Thoracic aorta (tissue), 2 donors: ENCODE results near the gene FOXP1. TPM values are rescaled to one million over a fixed set of nuclear protein-coding genes. Genes with fewer than 3 reads are reported as not detected.
A peak's percentile ranks its signal among the peaks of the same experiment; 100 is the strongest.

Source experiments
- ATAC-seq: fragments of 150-250 bp; one replicate; pipeline ENCODE4 v1.8.0; 2017; ENCODE audit warnings: low read depth; ENCODE audit not compliant: insufficient number of reproducible peaks, low FRiP score
- DNase-seq: peaks from one replicate; pipeline ENCODE4 v3.0.0-alpha.2; 2020; ENCODE audit warnings: low spot score
- H3K27ac ChIP-seq, 2 donors: fragments of 200-600 bp; sonication (generic); 1 replicate in 1 of 2; 2 replicates in 1 of 2; pipeline ENCODE4 v1.5.1; 2016; ENCODE audit warnings: mild to moderate bottlenecking in 2 of 2, moderate library complexity in 2 of 2
- H3K27me3 ChIP-seq: fragments of 200-600 bp; sonication (generic); replicated peaks from 2 replicates; pipeline ENCODE4 v1.6.0; 2016; ENCODE audit warnings: mild to moderate bottlenecking; ENCODE audit not compliant: insufficient read depth
- H3K36me3 ChIP-seq: fragments of 200-600 bp; sonication (generic); one replicate; pipeline ENCODE4 v1.5.1; 2016
- H3K4me1 ChIP-seq, 2 donors: fragments of 200-600 bp; sonication (generic); 1 replicate in 1 of 2; 2 replicates in 1 of 2; pipeline versions ENCODE4 v1.5.1 to v1.6.0; 2016; ENCODE audit warnings: low read depth in 2 of 2, mild to moderate bottlenecking in 1 of 2; ENCODE audit not compliant: control insufficient read depth in 1 of 2
- H3K4me3 ChIP-seq: fragments of 200-600 bp; sonication (generic); 2 replicates; pipeline ENCODE4 v1.5.1; 2016; ENCODE audit warnings: mild to moderate bottlenecking
- H3K9me3 ChIP-seq: fragments of 200-600 bp; sonication (generic); 2 replicates; pipeline ENCODE4 v1.5.1; 2016
- total RNA-seq, 2 donors: library from RNA; depleted of rRNA; stranded (reverse); fragments of >200 nt; gene quantifications; one replicate each; pipeline versions ENCODE4 v1.1.0 to v1.2.3, GENCODE V29; 2016
- TF ChIP-seq, protein P1 (sequence below): fragments of 200-600 bp; sonication (generic); IDR thresholded peaks from one replicate; pipeline ENCODE4 v1.5.1; 2019; ENCODE audit warnings: antibody characterized with exemption

FOXP1 gene
- total RNA-seq, result 100 to 1,000 TPM; 176 to 255 TPM

DNA sequence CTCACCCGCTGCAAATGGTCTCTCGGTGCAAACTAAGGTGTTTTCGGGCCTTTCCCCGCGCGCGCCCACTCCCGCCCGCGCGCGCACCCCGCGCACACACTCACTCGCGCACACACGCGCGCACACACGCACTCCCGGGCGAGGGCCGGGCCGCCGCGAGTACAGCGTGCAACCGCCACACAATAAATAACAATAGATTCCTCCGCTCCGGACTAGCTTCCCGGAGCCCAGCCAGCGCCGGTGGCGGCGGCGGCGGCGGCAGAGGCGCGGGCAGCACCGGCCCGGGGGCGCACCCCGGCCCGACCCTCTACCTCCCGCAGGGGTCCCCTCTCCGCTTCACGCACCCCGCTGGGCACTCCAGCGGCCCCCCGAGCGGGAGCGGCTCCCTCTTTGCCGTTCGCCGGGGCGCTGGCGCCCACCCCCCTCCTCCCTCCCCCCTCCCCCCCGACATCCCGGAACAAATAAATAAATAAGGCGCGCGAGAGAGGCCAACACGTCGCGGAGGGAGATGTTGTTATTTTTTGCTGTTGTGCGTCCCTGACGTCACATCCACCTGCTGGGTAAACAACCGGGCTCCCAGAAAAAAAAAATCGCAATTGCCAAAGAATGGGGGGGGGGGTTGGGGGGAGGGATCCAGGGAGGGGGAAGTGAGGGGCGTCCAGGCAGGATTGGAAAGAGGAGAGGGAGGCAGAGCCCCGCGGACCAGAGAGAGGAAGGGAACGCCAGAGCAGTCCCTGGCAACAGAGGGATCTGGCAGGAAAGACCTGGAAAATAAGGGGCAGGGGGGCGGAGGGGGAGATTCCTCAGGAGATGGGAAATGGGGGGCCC, at the start of gene FOXP1:
Gene FOXP1, minus strand, starts transcription at position 163 of the 828 bp plus-strand sequence. CDS start 385,347 bp downstream, outside the sequence.
- H3K9me3 ChIP-seq, result no peaks in the 10 kb centered on the region
- H3K27ac ChIP-seq, result peak within 1 kb of the TSS; percentile 97
- peak within 1 kb of the TSS; percentile 98 for H3K4me3 ChIP-seq
- no peaks in the 10 kb centered on the region for H3K27me3 ChIP-seq
- H3K4me1 ChIP-seq, result peaks cover 22 to 29% of the 10 kb centered on the region in 2 donors
- ATAC-seq (peak; percentile 17), DNase-seq (peak; percentile 31)
- no peaks in the 10 kb centered on the region for H3K36me3 ChIP-seq
- TF ChIP-seq, protein P1, sequence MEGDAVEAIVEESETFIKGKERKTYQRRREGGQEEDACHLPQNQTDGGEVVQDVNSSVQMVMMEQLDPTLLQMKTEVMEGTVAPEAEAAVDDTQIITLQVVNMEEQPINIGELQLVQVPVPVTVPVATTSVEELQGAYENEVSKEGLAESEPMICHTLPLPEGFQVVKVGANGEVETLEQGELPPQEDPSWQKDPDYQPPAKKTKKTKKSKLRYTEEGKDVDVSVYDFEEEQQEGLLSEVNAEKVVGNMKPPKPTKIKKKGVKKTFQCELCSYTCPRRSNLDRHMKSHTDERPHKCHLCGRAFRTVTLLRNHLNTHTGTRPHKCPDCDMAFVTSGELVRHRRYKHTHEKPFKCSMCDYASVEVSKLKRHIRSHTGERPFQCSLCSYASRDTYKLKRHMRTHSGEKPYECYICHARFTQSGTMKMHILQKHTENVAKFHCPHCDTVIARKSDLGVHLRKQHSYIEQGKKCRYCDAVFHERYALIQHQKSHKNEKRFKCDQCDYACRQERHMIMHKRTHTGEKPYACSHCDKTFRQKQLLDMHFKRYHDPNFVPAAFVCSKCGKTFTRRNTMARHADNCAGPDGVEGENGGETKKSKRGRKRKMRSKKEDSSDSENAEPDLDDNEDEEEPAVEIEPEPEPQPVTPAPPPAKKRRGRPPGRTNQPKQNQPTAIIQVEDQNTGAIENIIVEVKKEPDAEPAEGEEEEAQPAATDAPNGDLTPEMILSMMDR, result no peak

DNA sequence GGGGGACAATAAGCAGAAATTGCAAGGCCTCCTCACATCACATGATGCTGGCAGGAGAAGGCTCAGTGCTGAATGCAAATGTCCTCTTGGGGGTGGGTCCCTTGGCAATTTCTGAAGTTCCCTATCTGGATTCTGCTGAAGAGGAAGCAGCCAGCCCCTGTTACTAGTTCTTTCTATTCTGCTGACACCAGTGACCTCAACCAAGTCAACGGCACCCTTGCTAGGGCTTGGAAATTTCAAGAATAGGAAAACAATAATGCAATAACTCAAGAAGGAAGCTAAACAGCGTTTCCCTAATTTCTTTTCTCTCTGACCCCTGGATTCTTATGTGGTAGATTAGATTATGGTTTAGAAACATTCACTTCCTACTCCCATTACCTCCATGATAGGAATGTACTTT, 46.2 kb upstream of the FOXP1 start:
- TF ChIP-seq, protein P1, result no peak
- no peak overlapping the region for H3K4me3 ChIP-seq
- no peaks in the 10 kb centered on the region for H3K27me3 ChIP-seq
- no peaks in the 10 kb centered on the region for H3K4me1 ChIP-seq
- no peaks in the 10 kb centered on the region for H3K9me3 ChIP-seq
- ATAC-seq (no peak), DNase-seq (no peak)
- H3K27ac ChIP-seq, result peak overlapping the region in 1 of 2 donors; percentile 1
- H3K36me3 ChIP-seq, result no peaks in the 10 kb centered on the region

DNA sequence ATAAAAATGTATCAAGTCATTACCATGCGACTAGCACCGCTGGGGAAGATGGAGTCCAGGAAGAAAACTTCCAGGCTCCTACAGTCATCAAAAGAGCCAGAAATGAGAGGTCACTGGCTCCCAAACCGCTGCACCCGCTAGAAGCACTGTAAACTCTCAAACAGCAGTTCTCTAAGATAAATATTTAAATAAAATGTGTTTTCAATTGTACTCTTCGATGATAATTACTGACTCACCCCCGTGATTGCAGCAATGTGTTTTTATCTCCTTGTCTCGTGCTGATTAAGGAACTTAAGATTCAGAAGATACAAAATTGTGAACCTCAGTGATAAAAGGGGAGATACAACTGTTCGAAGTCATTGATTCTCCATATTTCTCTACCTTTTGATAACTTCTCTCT, 45.8 kb upstream of the FOXP1 start:
- no peak for ATAC-seq
- Histone ChIP-seq H3K4me1 (no peaks in the 10 kb centered on the region), H3K27ac (no peak overlapping the region), H3K27me3 (no peaks in the 10 kb centered on the region), H3K4me3 (no peak overlapping the region), H3K36me3 (no peaks in the 10 kb centered on the region), H3K9me3 (no peaks in the 10 kb centered on the region)
- no peak for DNase-seq
- TF ChIP-seq, protein P1, result no peak

DNA sequence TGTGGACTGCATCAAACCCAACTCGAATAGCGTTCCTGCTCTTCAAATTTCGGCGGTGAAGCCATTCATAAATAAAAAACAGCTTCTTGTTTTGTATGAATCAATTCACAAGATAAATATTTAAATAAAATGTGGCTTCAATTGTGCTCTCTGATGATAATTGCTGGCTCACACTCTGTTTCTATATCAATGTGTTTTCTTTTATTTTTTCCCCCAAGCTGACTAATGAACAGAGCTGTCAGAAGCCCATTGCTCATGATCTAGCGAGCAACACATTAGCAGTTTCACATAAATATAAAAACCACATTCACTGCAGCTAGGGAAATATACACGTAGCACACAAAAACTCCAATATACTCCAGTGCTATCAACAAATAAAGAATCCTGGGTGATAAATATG, 45.0 kb upstream of the FOXP1 start:
- Histone ChIP-seq H3K9me3 (no peaks in the 10 kb centered on the region), H3K36me3 (no peaks in the 10 kb centered on the region), H3K27me3 (no peaks in the 10 kb centered on the region), H3K4me1 (no peaks in the 10 kb centered on the region), H3K27ac (no peak overlapping the region), H3K4me3 (no peak overlapping the region)
- no peak for ATAC-seq
- no peak for DNase-seq
- TF ChIP-seq, protein P1, result no peak

DNA sequence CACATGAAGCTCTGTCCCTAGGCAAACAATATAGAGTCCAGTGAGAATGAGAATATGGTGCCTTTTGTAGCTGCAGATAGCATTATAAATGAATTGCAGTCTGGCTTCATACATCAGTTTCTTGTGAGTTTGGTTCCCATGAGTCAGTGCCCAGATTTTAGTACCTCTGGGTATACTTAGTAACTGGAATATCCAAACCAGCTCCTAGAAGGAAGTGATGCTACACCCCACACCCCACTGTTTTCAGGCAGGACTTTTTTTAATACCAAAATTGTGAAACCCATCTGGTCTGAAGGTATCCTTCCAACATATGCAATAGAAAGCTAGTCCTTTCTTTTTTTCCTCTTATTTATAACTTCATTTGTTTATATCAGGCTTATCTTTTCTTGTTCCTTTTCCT, 42.1 kb upstream of the FOXP1 start:
- TF ChIP-seq, protein P1, result no peak
- no peak for ATAC-seq
- Histone ChIP-seq H3K27ac (no peak overlapping the region), H3K27me3 (no peaks in the 10 kb centered on the region), H3K9me3 (no peaks in the 10 kb centered on the region), H3K4me1 (no peaks in the 10 kb centered on the region), H3K4me3 (no peak overlapping the region), H3K36me3 (no peaks in the 10 kb centered on the region)
- no peak for DNase-seq
